ENCODE measurements around the gene USP21. TPM values are rescaled to one million over a fixed set of nuclear protein-coding genes. Genes with fewer than 3 reads are reported as not detected.

The USP21 gene
- total RNA-seq, 2 experiments from 2014 or later, result 44.4 to 45.6 TPM

- Mint-ChIP-seq H3K27me3 (no peaks in the 10 kb centered on the region), H3K9me3 (no peaks in the 10 kb centered on the region), H3K36me3 (ENCODE audit: low read depth) (peaks cover 57% of the 10 kb centered on the region), H3K4me3 (peak overlapping the region; percentile 100), H3K4me1 (ENCODE audit: low read depth) (peaks cover 66% of the 10 kb centered on the region), H3K27ac (peak overlapping the region; percentile 97)
- Histone ChIP-seq H3K9me3 (ENCODE audit: control insufficient read depth in 1 of 2, insufficient read depth in 1 of 2, low read length in 2 of 2) (no peaks in the 10 kb centered on the region), H3K4me3 (ENCODE audit: low read length) (peak overlapping the region; percentile 77), H3K27me3 (ENCODE audit: control insufficient read depth in 1 of 2, insufficient read depth in 2 of 2, low read length in 2 of 2) (no peaks in the 10 kb centered on the region), H3K4me1 (ENCODE audit: insufficient read depth, low read length) (peaks cover 69% of the 10 kb centered on the region), H3K27ac (ENCODE audit: low read depth in 1 of 2, low read length in 2 of 2) (peak overlapping the region; percentile 82 to 89), H3K36me3 (ENCODE audit: insufficient read depth, low read length) (peaks cover 43% of the 10 kb centered on the region)
- intact Hi-C loops (cut with DNase I, micrococcal nuclease), result loop anchor here in 1 of 2 experiments (2.0 to 5.0 kb wide), 2 partner anchors 14 to 46 kb away; partner anchors contain the start of gene APOA2
- DNase-seq (no peak), ATAC-seq (ENCODE audit: poor library complexity) (no peak)
- POLR2A ChIA-PET, result interaction anchor here (0.8 to 3.5 kb wide), 10 partner anchors 9 to 137 kb away, joined by 3 to 31 read pairs (median 6); partner anchors contain the start of genes ARHGAP30, DEDD, NDUFS2 and PPOX
- CTCF ChIA-PET, result interaction anchor here (0.9 to 2.3 kb wide), 5 partner anchors 11 to 206 kb away, joined by 3 to 18 read pairs (median 6); partner anchors contain the start of genes PPOX and TOMM40L
- no peak for TF ChIP-seq CTCF (IDR thresholded peaks at IDR 0.05)
Observed at GRCh38 chr1:161176468-161177111, 17.3 kb downstream of the USP21 start.

GRCh38 chr1:161177112-161177935 lies 18.0 kb downstream of the USP21 start, which contains the start of gene B4GALT3:
TSS of gene B4GALT3 (minus strand) at chr1:161177507. CDS start at chr1:161176060, 1,447 bp downstream.
- TF ChIP-seq CTCF (IDR thresholded peaks at IDR 0.05), result no peak
- ChIA-PET CTCF (interaction anchor here (0.9 to 2.3 kb wide), 5 partner anchors 10 to 205 kb away, joined by 3 to 18 read pairs (median 6); partner anchors contain the start of genes PPOX and TOMM40L), POLR2A (interaction anchor here (0.8 to 3.5 kb wide), 11 partner anchors 8 to 214 kb away, joined by 3 to 31 read pairs (median 5); partner anchors contain the start of genes ARHGAP30, DEDD, NDUFS2 and PPOX)
- Mint-ChIP-seq H3K4me1 (ENCODE audit: low read depth) (peaks cover 72% of the 10 kb centered on the region), H3K27me3 (no peaks in the 10 kb centered on the region), H3K36me3 (ENCODE audit: low read depth) (peaks cover 50% of the 10 kb centered on the region), H3K9me3 (no peaks in the 10 kb centered on the region), H3K4me3 (peak within 1 kb of the TSS; percentile 100), H3K27ac (peak within 1 kb of the TSS; percentile 97)
- peaks cover 76% of the 10 kb centered on the region for H3K4me1 ChIP-seq (ENCODE audit: insufficient read depth, low read length)
- no peaks in the 10 kb centered on the region for H3K27me3 ChIP-seq (ENCODE audit: control insufficient read depth in 1 of 2, insufficient read depth in 2 of 2, low read length in 2 of 2)
- H3K9me3 ChIP-seq (ENCODE audit: control insufficient read depth in 1 of 2, insufficient read depth in 1 of 2, low read length in 2 of 2), result no peaks in the 10 kb centered on the region
- H3K27ac ChIP-seq (ENCODE audit: low read depth in 1 of 2, low read length in 2 of 2), result peak within 1 kb of the TSS; percentile 82 to 89
- peaks cover 35% of the 10 kb centered on the region for H3K36me3 ChIP-seq (ENCODE audit: insufficient read depth, low read length)
- peak; percentile 90 for ATAC-seq (ENCODE audit: poor library complexity)
- peak within 1 kb of the TSS; percentile 77 for H3K4me3 ChIP-seq (ENCODE audit: low read length)
- DNase-seq, result peak; percentile 84 to 98 (median 93)
- intact Hi-C loops (cut with DNase I, micrococcal nuclease), result loop anchor here in 1 of 2 experiments (2.0 to 5.0 kb wide), 2 partner anchors 15 to 45 kb away; partner anchors contain the start of gene APOA2

GRCh38 chr1:161177936-161178244 lies 18.6 kb downstream of the USP21 start:
- H3K36me3 ChIP-seq (ENCODE audit: insufficient read depth, low read length), result peaks cover 30% of the 10 kb centered on the region
- intact Hi-C loops (cut with DNase I, micrococcal nuclease), result loop anchor here in 1 of 2 experiments (2.0 to 5.0 kb wide), 2 partner anchors 15 to 44 kb away; partner anchors contain the start of gene APOA2
- TF ChIP-seq CTCF (IDR thresholded peaks at IDR 0.05), result no peak
- H3K4me3 ChIP-seq (ENCODE audit: low read length), result peak overlapping the region; percentile 77
- H3K27me3 Mint-ChIP-seq, result no peaks in the 10 kb centered on the region
- DNase-seq, result no peak
- ChIA-PET POLR2A (interaction anchor here (0.8 to 3.5 kb wide), 8 partner anchors 8 to 213 kb away, joined by 3 to 31 read pairs (median 10); partner anchors contain the start of genes ARHGAP30, DEDD, NDUFS2 and PPOX), CTCF (interaction anchor here (1.9 to 2.3 kb wide), 4 partner anchors 9 to 48 kb away, joined by 4 to 18 read pairs (median 6); partner anchors contain the start of genes PPOX and TOMM40L)
- H3K27ac Mint-ChIP-seq, result peak overlapping the region; percentile 97
- peaks cover 73% of the 10 kb centered on the region for H3K4me1 Mint-ChIP-seq (ENCODE audit: low read depth)
- no peaks in the 10 kb centered on the region for H3K9me3 ChIP-seq (ENCODE audit: control insufficient read depth in 1 of 2, insufficient read depth in 1 of 2, low read length in 2 of 2)
- peak overlapping the region; percentile 82 to 89 for H3K27ac ChIP-seq (ENCODE audit: low read depth in 1 of 2, low read length in 2 of 2)
- H3K27me3 ChIP-seq (ENCODE audit: control insufficient read depth in 1 of 2, insufficient read depth in 2 of 2, low read length in 2 of 2), result no peaks in the 10 kb centered on the region
- no peak for ATAC-seq (ENCODE audit: poor library complexity)
- H3K4me1 ChIP-seq (ENCODE audit: insufficient read depth, low read length), result peaks cover 76% of the 10 kb centered on the region
- H3K9me3 Mint-ChIP-seq, result no peaks in the 10 kb centered on the region
- H3K4me3 Mint-ChIP-seq, result peak overlapping the region; percentile 100
- peaks cover 44% of the 10 kb centered on the region for H3K36me3 Mint-ChIP-seq (ENCODE audit: low read depth)

Measured in CD4-positive, alpha-beta T cell (primary cell).